Cardiac fibroblast (primary cell): Measurements from ENCODE around the gene MMP13.
A peak's percentile ranks its signal among the peaks of the same experiment; 100 is the strongest.

Source experiments
- DNase-seq, 2 donors: peaks; one replicate each; pipeline versions ENCODE4 v3.0.0 to v3.0.0-alpha.2; 2010; ENCODE audit warnings: low read depth in 2 of 2
- H3K4me3 ChIP-seq, 2 donors: replicated peaks in 1 of 2; 1 replicate in 1 of 2; 2 replicates in 1 of 2; pipeline ENCODE4 v1.5.1; 2011; ENCODE audit warnings: low read depth in 2 of 2, low read length in 2 of 2, mild to moderate bottlenecking in 2 of 2, moderate library complexity in 1 of 2
- CTCF ChIP-seq: IDR thresholded peaks from one replicate; pipeline ENCODE4 v1.5.1; 2011; ENCODE audit warnings: low read depth, mild to moderate bottlenecking, low read length, inconsistent platforms

The MMP13 gene

GRCh38 chr11:102967497-102967896, 12.0 kb upstream of the MMP13 start:
- no peak for DNase-seq
- no peak overlapping the region for H3K4me3 ChIP-seq
- no peak for TF ChIP-seq CTCF

GRCh38 chr11:102966011-102966410, 10.5 kb upstream of the MMP13 start:
- no peak for DNase-seq
- no peak overlapping the region for H3K4me3 ChIP-seq
- no peak for TF ChIP-seq CTCF

- DNase-seq = no peak
- H3K4me3 ChIP-seq = no peak overlapping the region
- no peak for TF ChIP-seq CTCF
Measured at GRCh38 chr11:102964867-102965266, 9.3 kb upstream of the MMP13 start.

DNA sequence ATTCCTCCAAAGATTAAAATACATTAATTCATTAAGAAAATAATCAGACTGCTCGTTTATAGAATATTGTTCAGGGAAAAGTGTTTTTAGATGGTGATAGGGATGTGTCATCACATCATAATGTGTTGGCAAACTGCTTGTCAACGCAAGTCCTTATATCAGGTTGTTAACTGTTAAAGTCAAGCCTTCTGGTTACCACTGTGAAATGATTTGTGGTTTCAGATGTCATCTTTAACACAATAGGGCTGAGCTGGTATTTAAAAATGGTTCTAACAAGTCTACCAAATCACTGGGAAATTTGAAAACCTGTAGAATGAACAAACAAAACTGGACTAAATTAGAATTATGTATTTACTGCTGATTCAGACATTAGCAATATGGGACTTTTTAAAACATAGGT, 2.4 kb upstream of the MMP13 start:
- DNase-seq = peak in 1 of 2 donors; percentile 45
- TF ChIP-seq CTCF = no peak
- H3K4me3 ChIP-seq = no peak overlapping the region

- DNase-seq = peak; percentile 29 to 80
- TF ChIP-seq CTCF = no peak
- H3K4me3 ChIP-seq = no peak overlapping the region
Measured at GRCh38 chr11:102950622-102951081, 4.9 kb downstream of the MMP13 start.

- no peak for DNase-seq
- TF ChIP-seq CTCF = no peak
- no peak overlapping the region for H3K4me3 ChIP-seq
Measured at GRCh38 chr11:102946237-102946636, 9.3 kb downstream of the MMP13 start.
